HG03521 (cell line): ENCODE measurements around the gene AUP1.

ENCODE experiments used
- ATAC-seq: cut with Tn5 transposase; IDR thresholded peaks from one replicate; pipeline ENCODE4 v1.9.1; 2021; ENCODE audit warnings: mild to moderate bottlenecking, moderate library complexity; ENCODE audit not compliant: unreplicated experiment

Gene AUP1

GRCh38 chr2:74515271-74515980 is 14.1 kb downstream of the AUP1 start:
- no peak for ATAC-seq

GRCh38 chr2:74514368-74515270 is 14.9 kb downstream of the AUP1 start, which contains the start of gene TLX2:
Gene TLX2 (plus strand): TSS chr2:74514450. CDS start chr2:74514807, 357 bp downstream.
- ATAC-seq, result no peak

DNA sequence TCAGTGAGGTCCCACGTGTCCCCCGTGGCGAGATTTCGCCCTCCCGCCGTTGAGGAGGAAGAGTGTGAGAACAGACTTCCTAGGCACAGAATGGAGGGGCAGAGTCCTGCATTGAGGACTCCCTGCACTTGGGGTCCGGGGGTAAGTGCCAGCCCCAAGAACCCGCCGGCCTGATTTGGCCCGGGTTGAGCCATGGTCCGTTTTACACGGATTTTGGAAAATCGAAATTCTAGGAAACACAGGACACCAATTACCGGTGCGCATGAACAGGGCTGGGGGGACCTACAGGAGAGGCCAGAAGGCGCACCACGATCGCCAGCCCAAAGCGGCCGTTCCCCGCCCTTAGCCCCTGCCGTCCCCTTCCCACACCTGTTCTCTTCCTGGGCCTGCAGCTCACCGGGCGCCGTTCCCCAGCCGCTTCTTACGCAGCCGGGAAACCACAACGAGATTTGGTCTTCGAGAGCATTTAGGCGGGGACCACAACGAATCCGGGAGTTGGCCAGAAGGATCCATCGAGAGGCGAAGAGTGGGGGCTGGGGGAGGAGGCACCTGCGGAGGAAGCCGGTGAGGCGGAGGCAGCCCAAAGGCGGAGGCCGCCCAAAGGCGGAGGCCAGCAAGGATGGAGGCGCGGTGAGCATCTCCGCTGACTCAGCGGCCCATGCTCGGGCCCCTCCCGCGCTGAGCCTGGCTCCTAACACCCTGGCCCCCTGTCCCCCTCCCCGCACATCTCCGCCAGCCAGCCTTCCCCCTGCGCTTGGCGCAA is 15.7 kb downstream of the AUP1 start:
- no peak for ATAC-seq

DNA sequence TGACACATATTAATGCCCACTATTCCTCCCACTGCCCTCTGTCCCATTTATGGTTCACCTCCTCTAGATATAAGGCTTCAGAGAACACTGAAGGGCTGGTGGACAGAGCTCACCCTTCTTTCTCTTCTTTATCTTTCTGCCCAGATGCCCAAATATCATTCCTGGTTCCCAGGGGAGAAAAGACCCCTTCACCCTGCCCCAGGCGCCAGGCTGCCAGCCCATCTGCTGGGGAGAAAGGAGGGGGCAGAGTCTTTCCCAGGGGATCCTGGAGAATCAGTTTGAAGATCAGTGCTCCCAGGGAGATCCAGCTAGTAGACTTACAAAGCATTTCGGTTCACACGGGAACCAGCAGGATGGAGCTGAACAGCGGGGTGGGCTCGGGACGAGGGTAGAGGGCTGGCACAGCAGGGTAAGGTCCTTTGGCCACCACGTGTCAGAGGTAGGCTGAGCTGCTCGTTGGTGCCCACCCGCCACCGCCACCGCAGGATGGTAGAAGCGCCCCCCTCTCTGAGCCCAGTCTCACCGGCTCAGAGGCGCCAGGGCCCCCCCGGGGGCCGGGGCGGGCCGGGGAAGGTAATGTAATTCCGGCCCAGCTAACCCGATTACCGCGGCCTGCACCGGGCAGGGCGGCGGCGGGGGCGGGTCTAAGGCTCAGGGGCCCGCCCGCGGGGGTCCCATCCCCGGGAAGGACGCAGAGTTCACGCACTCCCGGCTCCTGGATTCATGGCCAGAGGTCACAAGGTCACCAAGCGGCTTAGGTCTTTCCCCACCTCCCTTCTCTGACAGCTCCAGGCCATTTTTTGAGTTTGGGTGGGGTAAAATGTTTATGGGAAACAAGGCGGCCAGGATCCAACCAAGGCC is 16.5 kb downstream of the AUP1 start:
- no peak for ATAC-seq

GRCh38 chr2:74511104-74511989 is 18.2 kb downstream of the AUP1 start:
- no peak for ATAC-seq

GRCh38 chr2:74510272-74510671 is 19.2 kb downstream of the AUP1 start:
- ATAC-seq, result no peak

DNA sequence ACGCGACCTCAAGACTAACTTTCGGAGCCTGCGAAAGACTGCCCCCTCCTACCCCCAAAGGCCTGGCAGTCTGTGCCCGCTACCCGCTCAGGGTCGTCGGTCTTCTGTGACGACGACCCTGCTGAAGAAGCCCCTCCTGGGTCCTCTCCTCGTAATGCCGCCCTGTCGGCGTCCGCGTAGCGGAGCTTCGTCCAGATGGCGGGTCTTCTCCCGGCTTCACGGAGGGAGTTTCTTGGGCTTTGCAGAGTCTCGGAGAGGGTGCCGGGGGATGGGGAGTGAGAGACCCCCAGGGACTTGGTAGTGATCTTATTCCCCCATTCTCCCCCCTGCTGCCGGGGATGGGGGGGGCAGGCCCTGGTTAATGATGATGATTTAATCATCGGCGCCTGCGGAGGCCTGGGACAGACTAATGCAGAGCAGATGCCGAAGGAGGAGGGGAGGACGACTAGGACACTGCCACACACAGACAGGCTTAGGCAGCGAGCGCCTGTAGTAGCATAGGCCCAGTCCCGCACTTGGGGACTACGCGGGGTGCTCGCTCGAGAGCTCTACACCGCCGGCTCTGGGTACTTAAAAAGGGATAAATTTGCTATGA is 21.5 kb downstream of the AUP1 start:
- ATAC-seq, result peak; percentile 5

GRCh38 chr2:74507145-74507925 is 22.2 kb downstream of the AUP1 start, which contains the start of gene PCGF1:
Gene PCGF1 (minus strand): TSS chr2:74507695. CDS start chr2:74507668, 27 bp downstream.
- peak; percentile 91 for ATAC-seq

GRCh38 chr2:74505448-74506246 is 23.9 kb downstream of the AUP1 start:
- no peak for ATAC-seq

- no peak for ATAC-seq
These were observed 24.9 kb downstream of the AUP1 start for GRCh38 chr2:74504591-74504990.

DNA sequence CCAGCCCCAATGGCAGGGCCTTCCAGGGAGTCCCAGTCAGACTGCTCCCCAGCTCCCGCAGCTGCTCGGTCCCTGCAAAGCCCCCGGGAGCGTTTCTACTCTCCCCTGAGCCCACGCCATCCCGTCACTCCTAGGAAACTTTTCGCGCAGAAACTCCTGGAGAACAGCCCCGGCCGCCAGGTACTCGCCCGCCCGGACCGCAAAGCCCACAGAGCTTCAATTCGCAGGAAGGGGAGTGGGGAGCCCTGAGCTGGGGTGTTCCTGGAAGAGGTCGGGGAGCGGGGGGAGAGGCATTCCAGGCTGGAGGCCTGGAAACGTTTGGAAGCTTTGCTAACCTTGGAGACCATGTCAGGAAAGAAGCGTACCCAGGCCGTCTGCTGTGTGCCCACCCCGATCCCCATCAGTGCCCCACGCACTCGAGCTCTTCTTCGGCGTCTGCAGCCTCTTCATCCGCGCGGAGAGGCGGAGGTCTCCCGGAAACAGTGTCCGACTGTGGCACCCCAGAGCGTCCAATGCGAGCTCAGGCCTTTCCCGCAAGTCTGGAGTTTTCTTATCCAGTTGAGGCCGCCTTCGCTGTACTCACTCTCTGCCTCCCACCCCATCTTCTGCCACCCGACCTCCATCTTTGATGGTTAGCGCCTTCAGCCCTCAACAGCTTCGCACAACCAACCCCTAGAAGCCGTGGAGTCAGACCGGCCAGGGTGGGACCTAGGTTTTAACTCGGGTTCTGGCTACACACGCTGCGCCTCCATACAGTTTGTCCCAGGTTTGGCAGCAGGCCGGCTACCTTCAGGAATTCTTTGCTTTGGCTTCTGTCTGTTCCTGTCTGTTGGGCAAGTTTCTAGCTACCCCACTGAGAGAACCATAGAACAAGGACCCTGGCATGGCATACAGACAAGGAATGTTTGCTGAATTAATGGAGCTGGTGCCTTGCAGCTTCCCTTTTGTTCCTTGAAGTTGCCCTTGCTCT is 25.7 kb downstream of the AUP1 start:
- no peak for ATAC-seq

GRCh38 chr2:74502720-74503505 is 26.6 kb downstream of the AUP1 start:
- ATAC-seq, result peak; percentile 21

DNA sequence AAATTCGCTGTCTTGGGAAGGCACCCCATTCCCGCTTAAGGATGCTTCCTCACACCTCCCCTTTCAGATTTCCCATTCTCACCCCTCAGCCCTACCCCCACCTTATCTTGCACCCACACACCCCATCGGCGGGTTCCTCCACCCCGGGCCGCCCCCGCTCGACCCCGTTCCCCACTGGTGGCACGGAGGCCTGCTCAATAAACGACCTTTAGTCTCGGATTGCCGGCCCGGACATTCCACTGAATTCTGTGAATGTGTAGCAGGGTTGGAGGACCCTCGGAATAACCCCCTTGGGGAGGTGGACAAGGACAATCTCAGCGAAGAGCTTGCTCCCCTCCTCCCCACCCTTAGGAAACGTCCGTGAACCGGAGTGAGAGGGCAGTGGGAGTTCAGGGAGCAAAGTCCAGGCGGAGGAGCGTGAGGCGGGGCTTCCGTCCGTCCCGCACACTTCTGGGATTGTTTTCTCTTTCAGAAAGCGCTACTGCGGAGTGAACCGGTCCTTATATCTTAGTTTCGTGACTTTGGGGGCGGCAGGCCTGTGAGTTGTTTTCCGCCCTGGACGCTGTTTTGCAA is 27.3 kb downstream of the AUP1 start:
- ATAC-seq, result no peak

DNA sequence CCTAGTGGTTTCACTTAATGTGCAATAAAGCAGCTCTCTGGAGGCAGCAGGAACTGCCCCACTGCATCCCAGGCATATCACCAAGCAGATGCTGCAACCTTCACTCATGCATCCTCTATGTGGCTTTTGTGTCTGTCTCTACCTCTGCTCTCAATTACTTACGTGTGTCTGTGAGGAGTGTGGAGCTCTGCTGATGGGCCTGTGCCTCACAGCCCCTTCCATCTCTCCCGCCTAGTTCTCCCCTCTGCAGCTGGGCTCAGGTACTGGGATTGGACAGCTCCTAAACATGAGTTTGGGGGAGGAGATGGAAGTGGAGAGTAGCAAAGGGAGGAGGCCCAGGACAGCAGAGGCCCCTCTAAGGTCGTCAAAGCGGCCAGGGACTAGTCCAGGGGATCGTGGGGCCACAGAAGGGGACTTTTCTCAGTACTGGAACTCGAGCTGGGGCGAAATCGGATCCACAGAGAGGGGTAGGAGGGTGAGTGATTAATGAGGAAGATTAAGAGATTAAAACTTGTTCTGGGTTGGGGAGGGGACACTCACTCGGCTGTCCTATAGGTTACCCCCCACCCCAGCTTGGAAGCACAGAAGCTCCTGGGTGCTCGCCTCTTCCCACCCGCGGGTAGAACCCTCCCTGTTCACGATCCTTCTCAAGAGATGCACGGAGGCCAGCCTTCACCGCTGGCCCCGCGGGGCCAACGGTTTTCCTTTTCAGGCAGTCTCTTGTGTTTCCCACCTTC is 28.0 kb downstream of the AUP1 start:
- ATAC-seq, result no peak
